ENCODE measurements around the gene S100A3.

DNA sequence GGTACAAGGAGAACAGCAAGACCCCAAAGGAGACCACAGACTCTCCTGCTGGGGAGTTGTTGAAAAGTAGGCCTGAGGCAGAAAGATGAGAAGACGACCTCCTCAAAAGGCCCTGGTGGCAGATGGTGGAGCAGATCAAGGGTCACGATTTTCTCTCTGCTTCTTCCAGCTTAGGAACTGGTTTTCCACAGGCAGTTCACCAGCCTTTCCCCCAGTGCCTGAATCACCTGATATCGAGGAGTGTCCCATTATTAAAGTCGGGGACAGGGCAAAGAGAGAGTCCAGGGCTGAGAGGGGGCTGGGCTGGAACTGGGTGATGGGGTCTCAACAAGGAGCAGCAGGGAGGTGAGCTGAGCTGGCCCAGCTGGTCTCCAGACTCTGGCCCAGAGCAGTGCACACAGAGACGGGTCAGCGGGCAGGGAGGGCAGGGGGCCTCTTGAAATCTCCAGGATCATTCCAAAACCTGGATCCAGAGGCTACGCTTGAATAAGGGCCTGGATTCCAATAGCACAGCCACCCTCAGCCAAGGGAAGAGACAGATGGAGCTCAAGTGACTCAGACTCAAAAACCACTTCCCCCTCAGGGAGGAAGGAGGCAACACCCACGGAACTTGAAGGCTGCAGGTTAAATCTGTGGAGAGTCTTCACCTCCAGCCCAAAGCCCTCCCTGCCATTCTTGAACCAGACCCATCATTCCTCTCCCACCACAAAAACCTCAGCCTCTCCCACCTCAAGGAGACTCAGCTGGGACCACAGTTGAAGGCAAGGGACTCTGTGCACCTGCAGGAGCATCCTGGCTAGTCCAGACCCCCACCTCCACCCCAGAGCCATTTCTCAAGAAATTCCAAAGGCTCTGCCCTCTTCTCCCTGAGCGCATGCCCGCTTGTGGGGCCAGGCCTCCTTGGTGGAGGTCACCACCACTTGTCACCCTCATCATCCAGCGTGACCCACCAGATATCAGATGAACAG, 8.4 kb downstream of the S100A3 start, which contains the start of gene S100A5:
- TF ChIP-seq, protein P1, sequence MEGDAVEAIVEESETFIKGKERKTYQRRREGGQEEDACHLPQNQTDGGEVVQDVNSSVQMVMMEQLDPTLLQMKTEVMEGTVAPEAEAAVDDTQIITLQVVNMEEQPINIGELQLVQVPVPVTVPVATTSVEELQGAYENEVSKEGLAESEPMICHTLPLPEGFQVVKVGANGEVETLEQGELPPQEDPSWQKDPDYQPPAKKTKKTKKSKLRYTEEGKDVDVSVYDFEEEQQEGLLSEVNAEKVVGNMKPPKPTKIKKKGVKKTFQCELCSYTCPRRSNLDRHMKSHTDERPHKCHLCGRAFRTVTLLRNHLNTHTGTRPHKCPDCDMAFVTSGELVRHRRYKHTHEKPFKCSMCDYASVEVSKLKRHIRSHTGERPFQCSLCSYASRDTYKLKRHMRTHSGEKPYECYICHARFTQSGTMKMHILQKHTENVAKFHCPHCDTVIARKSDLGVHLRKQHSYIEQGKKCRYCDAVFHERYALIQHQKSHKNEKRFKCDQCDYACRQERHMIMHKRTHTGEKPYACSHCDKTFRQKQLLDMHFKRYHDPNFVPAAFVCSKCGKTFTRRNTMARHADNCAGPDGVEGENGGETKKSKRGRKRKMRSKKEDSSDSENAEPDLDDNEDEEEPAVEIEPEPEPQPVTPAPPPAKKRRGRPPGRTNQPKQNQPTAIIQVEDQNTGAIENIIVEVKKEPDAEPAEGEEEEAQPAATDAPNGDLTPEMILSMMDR (IDR thresholded peaks at IDR 0.05; ENCODE audit: low read depth, low read length), result no peak
- TF ChIP-seq EZH2phosphoT487 (IDR thresholded peaks at IDR 0.05; ENCODE audit: low read depth), result no peak
